SK-N-SH (cell line): ENCODE measurements around the gene CDH26. TPM values are rescaled to one million over a fixed set of nuclear protein-coding genes. Genes with fewer than 3 reads are reported as not detected.

Experiments
- CTCF ChIA-PET: fragments of 300-600, 350-600 bp; formaldehyde crosslinking; extraction: SDS; loops from one replicate; lab custom pipeline; 2021; lab: Yijun Ruan, JAX
- POLR2A ChIA-PET: fragments of 350-600 bp; sonication (Branson Sonifier 250); formaldehyde crosslinking; extraction: SDS; loops from one replicate; lab custom pipeline; 2020; ENCODE audit warnings: antibody characterized with exemption, inconsistent platforms; lab: Yijun Ruan, JAX
- DNase-seq: peaks from one replicate; pipeline ENCODE4 v3.0.0; 2012
- H2AFZ ChIP-seq: fragments of 200-600 bp; sonication (generic); 2 replicates; pipeline ENCODE4 v1.8.1; 2016; ENCODE audit warnings: antibody characterized with exemption, mild to moderate bottlenecking, low read depth
- H3F3A ChIP-seq: fragments of 200-600 bp; sonication (generic); replicated peaks from 2 replicates; pipeline ENCODE3; 2016; ENCODE audit warnings: antibody characterized with exemption, mild to moderate bottlenecking; ENCODE audit not compliant: insufficient read depth
- H3K27ac ChIP-seq, 2 experiments: fragments of 200-500 bp in 1 of 2; fragments of 200-600 bp in 1 of 2; sonication (Bioruptor generic) in 1 of 2; sonication (generic), shearing (Covaris generic) in 1 of 2; 2 replicates each; pipeline versions ENCODE4 v1.5.1 to v1.6.1; 2014 to 2016; ENCODE audit warnings: low read depth in 2 of 2, inconsistent platforms in 1 of 2, low read length in 1 of 2, mild to moderate bottlenecking in 1 of 2, mixed read lengths in 1 of 2
- H3K27me3 ChIP-seq: fragments of 200-600 bp; sonication (generic), shearing (Covaris generic); 2 replicates; pipeline ENCODE4 v1.6.1; 2016; ENCODE audit warnings: mixed run types; ENCODE audit not compliant: insufficient read depth
- H3K36me3 ChIP-seq, 2 experiments: fragments of 200-500 bp in 1 of 2; fragments of 200-600 bp in 1 of 2; sonication (Bioruptor generic) in 1 of 2; sonication (generic) in 1 of 2; replicated peaks in 1 of 2; 2 replicates each; pipeline versions ENCODE3 to v1.5.1; 2014 to 2016; ENCODE audit warnings: low read length in 1 of 2, mild to moderate bottlenecking in 1 of 2; ENCODE audit not compliant: insufficient read depth in 2 of 2, control insufficient read depth in 1 of 2
- H3K4me1 ChIP-seq, 2 experiments: fragments of 200-500 bp in 1 of 2; fragments of 200-600 bp in 1 of 2; sonication (Bioruptor generic) in 1 of 2; sonication (generic), shearing (Covaris generic) in 1 of 2; 2 replicates each; pipeline versions ENCODE4 v1.5.1 to v1.6.1; 2014 to 2016; ENCODE audit warnings: low read depth in 1 of 2, low read length in 1 of 2, mixed run types in 1 of 2; ENCODE audit not compliant: insufficient read depth in 2 of 2, control insufficient read depth in 1 of 2
- H3K4me2 ChIP-seq: fragments of 200-600 bp; sonication (generic), shearing (Covaris generic); 2 replicates; pipeline ENCODE4 v1.6.1; 2017; ENCODE audit warnings: mixed run types
- H3K4me3 ChIP-seq, 2 experiments: fragments of 200-500 bp in 1 of 2; fragments of 200-600 bp in 1 of 2; sonication (Bioruptor generic) in 1 of 2; sonication (generic), shearing (Covaris generic) in 1 of 2; 2 replicates each; pipeline versions ENCODE4 v1.5.1 to v1.8.1; 2014 to 2016; ENCODE audit warnings: low read depth in 2 of 2, inconsistent platforms in 1 of 2, low read length in 1 of 2, mild to moderate bottlenecking in 1 of 2, mixed read lengths in 1 of 2, moderate library complexity in 1 of 2
- H3K79me2 ChIP-seq: fragments of 200-600 bp; sonication (generic); 2 replicates; pipeline ENCODE4 v1.8.1; 2017; ENCODE audit warnings: mild to moderate bottlenecking; ENCODE audit not compliant: insufficient read depth
- H3K9ac ChIP-seq: fragments of 200-600 bp; sonication (generic); 2 replicates; pipeline ENCODE4 v1.6.1; 2017; ENCODE audit warnings: mixed run types
- H3K9me2 ChIP-seq: fragments of 200-600 bp; sonication (generic); 2 replicates; pipeline ENCODE4 v1.6.1; 2017; ENCODE audit warnings: mixed run types
- H3K9me3 ChIP-seq: fragments of 200-600 bp; sonication (generic); 2 replicates; pipeline ENCODE4 v1.6.1; 2017; ENCODE audit warnings: mixed run types, mild to moderate bottlenecking, moderate library complexity
- H4K20me1 ChIP-seq: fragments of 200-600 bp; sonication (generic); 2 replicates; pipeline ENCODE4 v1.6.1; 2017; ENCODE audit warnings: mild to moderate bottlenecking, mixed run types; ENCODE audit not compliant: insufficient read depth
- NFIC ChIP-seq: IDR thresholded peaks from 2 replicates; pipeline ENCODE4 v1.4.0; 2012; ENCODE audit warnings: borderline replicate concordance
- NRF1 ChIP-seq: IDR thresholded peaks from 2 replicates; pipeline ENCODE4 v1.6.1; 2012; ENCODE audit warnings: low read depth, mild to moderate bottlenecking, low read length
- POLR2AphosphoS5 ChIP-seq: IDR thresholded peaks from 2 replicates; pipeline ENCODE4 v1.6.1; 2012; ENCODE audit warnings: low read depth, low read length
- REST ChIP-seq: IDR thresholded peaks from 2 replicates; pipeline ENCODE4 v1.6.1; 2012; ENCODE audit warnings: mild to moderate bottlenecking, low read depth, low read length, moderate library complexity
- SMC3 ChIP-seq: IDR thresholded peaks from 2 replicates; pipeline ENCODE4 v1.6.1; 2012; ENCODE audit warnings: low read depth, low read length, improper control_type of control experiment
- TEAD4 ChIP-seq: IDR thresholded peaks from 2 replicates; pipeline ENCODE4 v1.4.0; 2012; ENCODE audit warnings: mild to moderate bottlenecking, borderline replicate concordance; ENCODE audit not compliant: insufficient read depth
- YY1 ChIP-seq: IDR thresholded peaks from 2 replicates; pipeline ENCODE4 v1.4.0; 2012; ENCODE audit warnings: low read depth, mild to moderate bottlenecking
- ZBTB33 ChIP-seq: IDR thresholded peaks from 2 replicates; pipeline ENCODE4 v1.4.0; 2012; ENCODE audit warnings: low read depth, borderline replicate concordance
- WGBS: methylation state at CpG from one replicate; pipeline ENCODE4 v1.1.6; 2017; ENCODE audit warnings: low lambda C conversion rate; 5-methylcytosine and 5-hydroxymethylcytosine counted together
- polyA plus RNA-seq, 3 experiments: library from polyadenylated mRNA; depleted of rRNA; stranded (reverse); fragments of >200 nt; gene quantifications; 2 replicates each; pipeline ENCODE4 v1.2.3, GENCODE V29; 2012

Gene CDH26
- polyA plus RNA-seq, 1 of the 3 experiments (the other 2 are of a cell fraction) = 0.13 TPM

GRCh38 chr20:59947376-59947775, 10.8 kb upstream of the CDH26 start:
- Histone ChIP-seq H3K4me1 (peaks cover 0 to 2% of the 10 kb centered on the region in 2 experiments; a peak in 1 of 4 replicates), H3K9ac (no peak overlapping the region), H4K20me1 (no peaks in the 10 kb centered on the region), H3K27me3 (no peaks in the 10 kb centered on the region), H3K36me3 (peaks cover 24 to 43% of the 10 kb centered on the region in 2 experiments), H3K9me2 (no peaks in the 10 kb centered on the region), H3K4me2 (no peak overlapping the region), H3K9me3 (no peaks in the 10 kb centered on the region), H3K79me2 (peaks cover 3% of the 10 kb centered on the region; the same call in 1 of the 2 replicates), H3K27ac (no peak overlapping the region), H3K4me3 (no peak overlapping the region), H3F3A (no peaks in the 10 kb centered on the region), H2AFZ (no peak overlapping the region)
- DNase-seq = no peak
- 90% methylated on average over 8 of the region's 8 CpGs for WGBS
- TF ChIP-seq YY1 (no peak), TEAD4 (no peak), NFIC (no peak), SMC3 (no peak)
- CTCF ChIA-PET = interaction anchor here (1.2 to 10.9 kb wide), 4 partner anchors 10 to 36 kb away, joined by 3 to 95 read pairs (median 4); partner anchors contain the start of genes CDH26, FAM217B, PPP1R3D and SYCP2
- POLR2A ChIA-PET = no interaction called here

GRCh38 chr20:59948212-59948611, 10.0 kb upstream of the CDH26 start:
- no peaks in the 10 kb centered on the region for H3K9me2 ChIP-seq
- H3K9ac ChIP-seq = no peak overlapping the region
- no peaks in the 10 kb centered on the region for H3K27me3 ChIP-seq
- no peak overlapping the region for H2AFZ ChIP-seq
- no peak overlapping the region for H3K4me3 ChIP-seq
- H3K9me3 ChIP-seq = no peaks in the 10 kb centered on the region
- no peak for TF ChIP-seq ZBTB33
- TF ChIP-seq REST = no peak
- no peak for TF ChIP-seq NFIC
- TF ChIP-seq NRF1 = no peak
- TF ChIP-seq POLR2AphosphoS5 = no peak
- no peaks in the 10 kb centered on the region for H4K20me1 ChIP-seq
- 84% methylated on average over 1 of the region's 1 CpG for WGBS
- no peaks in the 10 kb centered on the region for H3F3A ChIP-seq
- H3K4me1 ChIP-seq = peaks cover 0 to 2% of the 10 kb centered on the region in 2 experiments; a peak in 1 of 4 replicates
- no peaks in the 10 kb centered on the region for H3K79me2 ChIP-seq
- CTCF ChIA-PET = interaction anchor here (0.6 to 10.9 kb wide), 5 partner anchors 10 to 202 kb away, joined by 3 to 95 read pairs (median 3); partner anchors contain the start of genes CDH26, FAM217B, PPP1R3D and SYCP2
- H3K27ac ChIP-seq = no peak overlapping the region
- POLR2A ChIA-PET = interaction anchor here (1.0 kb wide), 1 partner anchor 7 kb away, joined by 4 read pairs; no protein-coding TSS in a partner anchor
- DNase-seq = no peak
- H3K36me3 ChIP-seq = peaks cover 16 to 34% of the 10 kb centered on the region in 2 experiments
- H3K4me2 ChIP-seq = no peak overlapping the region
